Glutamatergic neuron (in vitro differentiated cells): ENCODE measurements around the gene PCOLCE2. TPM values are rescaled to one million over a fixed set of nuclear protein-coding genes. Genes with fewer than 3 reads are reported as not detected.

Experiments
- DNase-seq: peaks from one replicate; pipeline ENCODE4 v3.0.0; 2022
- H3K27ac Mint-ChIP-seq: one replicate; pipeline ENCODE4 v1.8.0; 2020; ENCODE audit warnings: mild to moderate bottlenecking, mixed read lengths, inconsistent platforms; ENCODE audit not compliant: unreplicated experiment
- H3K27me3 Mint-ChIP-seq: one replicate; pipeline ENCODE4 v1.8.0; 2020; ENCODE audit warnings: mild to moderate bottlenecking, moderate library complexity, mixed read lengths, inconsistent platforms; ENCODE audit not compliant: unreplicated experiment
- H3K36me3 Mint-ChIP-seq: one replicate; pipeline ENCODE4 v1.8.0; 2020; ENCODE audit warnings: mild to moderate bottlenecking, mixed read lengths, inconsistent platforms; ENCODE audit not compliant: unreplicated experiment
- H3K4me1 Mint-ChIP-seq: one replicate; pipeline ENCODE4 v1.8.0; 2020; ENCODE audit warnings: mild to moderate bottlenecking, low read depth, mixed read lengths, inconsistent platforms; ENCODE audit not compliant: unreplicated experiment
- H3K4me3 Mint-ChIP-seq: one replicate; pipeline ENCODE4 v1.8.0; 2020; ENCODE audit warnings: mild to moderate bottlenecking, mixed read lengths, inconsistent platforms; ENCODE audit not compliant: unreplicated experiment
- H3K9me3 Mint-ChIP-seq: one replicate; pipeline ENCODE4 v1.8.0; 2020; ENCODE audit warnings: mild to moderate bottlenecking, moderate library complexity, mixed read lengths, inconsistent platforms; ENCODE audit not compliant: unreplicated experiment
- CTCF ChIP-seq: fragments of 200-600 bp; sonication (generic); IDR thresholded peaks from one replicate; pipeline ENCODE4 v1.5.0; 2021; ENCODE audit not compliant: partially characterized antibody, unreplicated experiment
- total RNA-seq: library from RNA; stranded (reverse); fragmentation: NEBNext Ultra II Directional; extraction: Animal tissue kit (Norgen Biotek cat#: 25700); gene quantifications from one replicate; pipeline ENCODE4 v1.2.1, GENCODE V29; 2021; ENCODE audit not compliant: unreplicated experiment

The PCOLCE2 gene
- total RNA-seq, 1 donor from 2014 or later, result 33.4 TPM

GRCh38 chr3:142861926-142862325, 27.0 kb downstream of the PCOLCE2 start:
- Mint-ChIP-seq H3K27ac (peak overlapping the region; percentile 90), H3K4me1 (peaks cover 49% of the 10 kb centered on the region), H3K36me3 (no peaks in the 10 kb centered on the region), H3K9me3 (peaks cover 8% of the 10 kb centered on the region), H3K4me3 (peak overlapping the region; percentile 64), H3K27me3 (peaks cover 6% of the 10 kb centered on the region)
- TF ChIP-seq CTCF, result no peak
- DNase-seq, result no peak

GRCh38 chr3:142858043-142858442, 30.8 kb downstream of the PCOLCE2 start:
- Mint-ChIP-seq H3K4me3 (no peak overlapping the region), H3K27ac (peak overlapping the region; percentile 52), H3K4me1 (peaks cover 48% of the 10 kb centered on the region)

GRCh38 chr3:142857056-142857455, 31.8 kb downstream of the PCOLCE2 start:
- H3K27me3 Mint-ChIP-seq, result peaks cover 2% of the 10 kb centered on the region
- H3K4me3 Mint-ChIP-seq, result no peak overlapping the region
- DNase-seq, result peak; percentile 54
- peak overlapping the region; percentile 63 for H3K27ac Mint-ChIP-seq
- no peaks in the 10 kb centered on the region for H3K36me3 Mint-ChIP-seq
- TF ChIP-seq CTCF, result no peak
- H3K4me1 Mint-ChIP-seq, result peaks cover 42% of the 10 kb centered on the region
- peaks cover 5% of the 10 kb centered on the region for H3K9me3 Mint-ChIP-seq

More at GRCh38 chr3:142858043-142858442, 30.8 kb downstream of the PCOLCE2 start:
- no peak for TF ChIP-seq CTCF
- DNase-seq, result no peak
- H3K27me3 Mint-ChIP-seq, result peaks cover under 1% of the 10 kb centered on the region
- no peaks in the 10 kb centered on the region for H3K36me3 Mint-ChIP-seq
- peaks cover 7% of the 10 kb centered on the region for H3K9me3 Mint-ChIP-seq

- TF ChIP-seq CTCF, result no peak
- Mint-ChIP-seq H3K9me3 (peaks cover 3% of the 10 kb centered on the region), H3K27me3 (peaks cover 2% of the 10 kb centered on the region), H3K36me3 (no peaks in the 10 kb centered on the region), H3K4me3 (no peak overlapping the region), H3K27ac (peak overlapping the region; percentile 15), H3K4me1 (peaks cover 23% of the 10 kb centered on the region)
- no peak for DNase-seq
Measured at GRCh38 chr3:142853270-142854168, 35.4 kb downstream of the PCOLCE2 start.

- Mint-ChIP-seq H3K27me3 (peaks cover 2% of the 10 kb centered on the region), H3K9me3 (no peaks in the 10 kb centered on the region), H3K4me1 (peaks cover 21% of the 10 kb centered on the region), H3K36me3 (no peaks in the 10 kb centered on the region), H3K27ac (peak overlapping the region; percentile 5), H3K4me3 (no peak overlapping the region)
- no peak for DNase-seq
- no peak for TF ChIP-seq CTCF
Measured at GRCh38 chr3:142852009-142852408, 36.9 kb downstream of the PCOLCE2 start.
